K562 (cell line): ENCODE data around the gene ATP2A3. TPM values are rescaled to one million over a fixed set of nuclear protein-coding genes. Genes with fewer than 3 reads are reported as not detected.

ENCODE experiments used
- ATAC-seq: fragments of 200-7000 bp; cut with Tn5 transposase; 3 replicates; pipeline ENCODE4 v1.9.1; 2020; ENCODE audit warnings: moderate library complexity
- BruUV-seq: library from RNA; stranded (reverse); fragments of 400-500 nt; replicated peaks from 2 replicates; lab custom pipeline; 2021; lab: Mats Ljungman, UMichigan
- CTCF ChIA-PET: fragments of 300-600 bp; formaldehyde crosslinking; extraction: SDS; loops from one replicate; lab custom pipeline; 2021; ENCODE audit warnings: low intra/inter-chr PET ratio; lab: Yijun Ruan, JAX
- POLR2A ChIA-PET: fragments of 300-600, 350-650 bp; sonication (Branson Sonifier 250); formaldehyde crosslinking; extraction: SDS; loops from one replicate; lab custom pipeline; 2021; ENCODE audit warnings: antibody characterized with exemption, inconsistent platforms; lab: Yijun Ruan, JAX
- DNase-seq, 4 experiments: peaks; one replicate each; pipeline versions ENCODE4 v3.0.0 to v3.0.0-alpha.2; 2011 to 2018; ENCODE audit warnings: low spot score in 3 of 4, mixed read lengths in 3 of 4; ENCODE audit errors: extremely low read depth in 1 of 4
- FAIRE-seq: peaks from 2 replicates; lab custom pipeline; 2011; peaks lifted over from hg19 to GRCh38; lab: Jason Lieb, UNC
- H2AFZ ChIP-seq: 2 replicates; pipeline ENCODE4 v1.6.0; 2011; ENCODE audit warnings: low read depth, low read length, control low read depth, inconsistent platforms
- H3K27ac ChIP-seq: fragments of 200-600 bp; 3 replicates; pipeline ENCODE4 v1.8.0; 2011; ENCODE audit warnings: low read depth, mild to moderate bottlenecking, control low read depth, inconsistent platforms, low read length, moderate library complexity, mixed read lengths; ENCODE audit errors: extremely low read depth
- H3K27me3 ChIP-seq, 2 experiments: fragments of 300-600 bp in 1 of 2; 2 replicates in 1 of 2; 3 replicates in 1 of 2; pipeline versions ENCODE4 v1.6.0 to v1.8.0; 2011; ENCODE audit warnings: inconsistent platforms in 2 of 2, low read length in 2 of 2, mild to moderate bottlenecking in 1 of 2, mixed read lengths in 1 of 2, moderate library complexity in 1 of 2; ENCODE audit not compliant: control insufficient read depth in 2 of 2, insufficient read depth in 2 of 2
- H3K36me3 ChIP-seq: fragments of 300-600 bp; 3 replicates; pipeline ENCODE4 v1.8.0; 2011; ENCODE audit warnings: mild to moderate bottlenecking, low read length, inconsistent platforms; ENCODE audit not compliant: control insufficient read depth, insufficient read depth
- H3K4me1 ChIP-seq, 2 experiments: fragments of 200-600 bp in 1 of 2; replicated peaks in 1 of 2; 2 replicates in 1 of 2; 3 replicates in 1 of 2; pipeline versions ENCODE4 v1.5.1 to v1.8.0; 2011; ENCODE audit warnings: inconsistent platforms in 2 of 2, low read length in 2 of 2, mild to moderate bottlenecking in 1 of 2, mixed read lengths in 1 of 2, moderate library complexity in 1 of 2; ENCODE audit not compliant: control insufficient read depth in 2 of 2, insufficient read depth in 2 of 2
- H3K4me2 ChIP-seq: 2 replicates; pipeline ENCODE4 v1.6.1; 2011; ENCODE audit warnings: low read length, control low read depth, inconsistent platforms, mixed read lengths; ENCODE audit not compliant: insufficient read depth
- H3K4me3 ChIP-seq: fragments of 200-600 bp; sonication (generic), shearing (Covaris generic); 2 replicates; pipeline ENCODE4 v1.5.1; 2016; ENCODE audit warnings: control low read depth, inconsistent platforms
- H3K79me2 ChIP-seq: fragments of 200-600 bp; 3 replicates; pipeline ENCODE4 v1.8.0; 2011; ENCODE audit warnings: low read length, inconsistent platforms; ENCODE audit not compliant: control insufficient read depth, insufficient read depth
- H3K9ac ChIP-seq, 2 experiments: 2 replicates each; pipeline versions ENCODE4 v1.6.0 to v1.6.1; 2011; ENCODE audit warnings: low read depth in 2 of 2, low read length in 2 of 2, control low read depth in 1 of 2, inconsistent platforms in 1 of 2, mild to moderate bottlenecking in 1 of 2, mixed read lengths in 1 of 2; ENCODE audit not compliant: insufficient read depth in 1 of 2
- H3K9me1 ChIP-seq: one replicate; pipeline ENCODE4 v1.6.0; 2011; ENCODE audit warnings: inconsistent platforms, mild to moderate bottlenecking, low read length, moderate library complexity; ENCODE audit not compliant: control insufficient read depth, insufficient read depth
- H3K9me3 ChIP-seq: replicated peaks from 2 replicates; pipeline ENCODE4 v1.5.1; 2011; ENCODE audit warnings: low read depth, low read length, inconsistent platforms; ENCODE audit not compliant: control insufficient read depth, insufficient read depth
- H4K20me1 ChIP-seq: replicated peaks from 2 replicates; pipeline ENCODE4 v1.6.1; 2011; ENCODE audit warnings: low read length, inconsistent platforms, mixed read lengths; ENCODE audit not compliant: control insufficient read depth, insufficient read depth
- PURB ChIP-seq: sonication (generic); formaldehyde crosslinking; IDR thresholded peaks from 2 replicates; pipeline ENCODE4 v1.9.0; 2021; ENCODE audit warnings: low read depth, mild to moderate bottlenecking, missing genetic modification reagents
- ZNF121 ChIP-seq: sonication (generic); formaldehyde crosslinking; conservative IDR thresholded peaks from 2 replicates; pipeline ENCODE4 v1.8.0; 2022; ENCODE audit warnings: missing genetic modification reagents
- WGBS: fragments of 100-300 bp; shearing (Covaris generic); methylation state at CpG from one replicate; pipeline ENCODE4 v1.1.6; 2016; ENCODE audit warnings: low coverage, mixed read lengths; ENCODE audit not compliant: insufficient coverage; ENCODE audit errors: missing lambda C conversion rate; 5-methylcytosine and 5-hydroxymethylcytosine counted together
- in situ Hi-C: fragments of 300-500 bp; cut with MboI; formaldehyde crosslinking; loops from 4 replicates; pipeline ENCODE4 v1.15.0; 2018; ENCODE audit warnings: inconsistent platforms, mixed read lengths
- intact Hi-C: fragments of 100-400 bp; cut with micrococcal nuclease; formaldehyde crosslinking; loops from 2 replicates; pipeline ENCODE4 v1.14.2; 2022
- polyA plus RNA-seq, 8 experiments: library from polyadenylated mRNA; depleted of rRNA in 4 of 8; stranded (reverse) in 5 of 8; unstranded in 3 of 8; fragments of >200 nt; fragmentation: Nextera tagmentation in 2 of 8; fragmentation: Illumina TruSeq in 1 of 8; extraction: Ambion mirVana in 2 of 8; extraction: Trizol in 1 of 8; gene quantifications; 2 replicates each; pipeline versions ENCODE4 v1.2.1 to v1.2.3, GENCODE V29; 2011 to 2014; ENCODE audit warnings: inconsistent platforms in 1 of 8, missing spikeins in 1 of 8
- total RNA-seq, 7 experiments: library from RNA; depleted of rRNA in 6 of 7; stranded (reverse); fragments of >200 nt in 6 of 7; fragmentation: Illumina TruSeq in 2 of 7; extraction: Trizol in 2 of 7; gene quantifications; 2 replicates each; pipeline versions ENCODE4 v1.2.1 to v1.2.3, GENCODE V29; 2011 to 2021; ENCODE audit warnings: low replicate concordance in 1 of 7

The ATP2A3 gene
- total and polyA plus RNA-seq, 9 of the 15 experiments (the other 6 are each of a cell fraction or from before 2014, with no cell fraction given): 0.65 to 103 (median 31.3) TPM

DNA sequence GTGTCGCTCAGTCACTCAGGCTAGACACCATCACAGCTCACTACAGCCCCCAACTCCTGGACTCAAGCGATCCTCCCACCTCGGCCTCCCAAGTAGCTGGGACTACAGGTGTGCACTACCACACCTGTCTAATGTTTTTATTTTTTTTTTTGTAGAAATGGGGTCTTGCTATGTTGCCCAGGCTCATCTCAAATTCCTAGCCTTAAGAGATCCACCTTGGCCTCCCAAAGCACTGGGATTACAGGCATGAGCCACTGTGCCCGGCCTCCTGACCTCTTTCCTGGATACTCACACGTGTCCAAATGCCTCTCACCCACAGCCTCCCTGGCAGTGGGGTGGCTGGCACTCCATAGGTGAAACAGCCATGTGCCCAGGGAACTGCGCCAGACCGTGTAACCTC, 88.9 kb downstream of the ATP2A3 start:
- ATAC-seq (no peak), DNase-seq (no peak), FAIRE-seq (no peak)
- Histone ChIP-seq H3K27me3 (no peaks in the 10 kb centered on the region), H3K4me1 (peaks cover 5 to 7% of the 10 kb centered on the region in 2 experiments; a peak in 4 of 5 replicates), H3K9ac (no peak overlapping the region), H3K36me3 (peaks cover 45% of the 10 kb centered on the region; the same call in 1 of the 3 replicates), H3K4me2 (no peak overlapping the region), H3K79me2 (no peaks in the 10 kb centered on the region), H4K20me1 (no peaks in the 10 kb centered on the region), H3K9me3 (no peaks in the 10 kb centered on the region), H3K4me3 (no peak overlapping the region), H3K9me1 (no peaks in the 10 kb centered on the region), H2AFZ (no peak overlapping the region), H3K27ac (no peak overlapping the region)
- CTCF ChIA-PET: interaction anchor here (0.6 kb wide), 1 partner anchor 455 kb away, joined by 3 read pairs; no protein-coding TSS in a partner anchor
- intact Hi-C loops (no loop called here), in situ Hi-C loops (no loop called here)
- BruUV-seq: no TSS peak
- POLR2A ChIA-PET: interaction anchor here (0.7 kb wide), 1 partner anchor 18 kb away, joined by 3 read pairs; no protein-coding TSS in a partner anchor
- WGBS: 86% methylated on average over 7 of the region's 7 CpGs
- TF ChIP-seq ZNF121 (CRISPR knock-in tag): peak; percentile 93
- no peak for TF ChIP-seq PURB (CRISPR knock-in tag)

Other genes with a start within 250 kb of the ATP2A3 start
- gene HASPIN, start 240.5 kb downstream of the ATP2A3 start, total RNA-seq (2014; rRNA removed): 12.1 and 14.5 TPM in 2 replicates
- gene HASPIN, start 240.5 kb downstream of the ATP2A3 start, total RNA-seq (2014; rRNA removed; fragmentation: Illumina TruSeq; extraction: Trizol): 10.2 and 10.6 TPM in 2 replicates
- 9.9 and 11.0 TPM in 2 replicates for gene HASPIN, start 240.5 kb downstream of the ATP2A3 start, total RNA-seq (2015; rRNA removed; fragmentation: Illumina TruSeq; extraction: Trizol)
- gene HASPIN, start 240.5 kb downstream of the ATP2A3 start, total RNA-seq (2021): 12.9 and 13.5 TPM in 2 replicates
- gene HASPIN, start 240.5 kb downstream of the ATP2A3 start, polyA plus RNA-seq (2011; rRNA removed): 5.9 and 9.0 TPM in 2 replicates
- gene HASPIN, start 240.5 kb downstream of the ATP2A3 start, polyA plus RNA-seq (2014; fragmentation: Illumina TruSeq; extraction: Trizol): 9.5 and 11.0 TPM in 2 replicates
- under 1 TPM; 0.81 to 0.87 TPM for gene HASPIN, start 240.5 kb downstream of the ATP2A3 start, polyA plus RNA-seq (2014; fragmentation: Nextera tagmentation; extraction: Ambion mirVana)
- 7.1 and 7.2 TPM in 2 replicates for gene HASPIN, start 240.5 kb downstream of the ATP2A3 start, polyA plus RNA-seq (2014; rRNA removed)
- gene ITGAE, start 163.2 kb downstream of the ATP2A3 start, total RNA-seq (2014; rRNA removed): 14.8 and 24.2 TPM in 2 replicates
- gene ITGAE, start 163.2 kb downstream of the ATP2A3 start, total RNA-seq (2014; rRNA removed; fragmentation: Illumina TruSeq; extraction: Trizol): 19.8 and 20.1 TPM in 2 replicates
- gene ITGAE, start 163.2 kb downstream of the ATP2A3 start, total RNA-seq (2015; rRNA removed; fragmentation: Illumina TruSeq; extraction: Trizol): 23.0 and 27.0 TPM in 2 replicates
- 17.0 and 18.5 TPM in 2 replicates for gene ITGAE, start 163.2 kb downstream of the ATP2A3 start, total RNA-seq (2021)
- 45.3 and 49.9 TPM in 2 replicates for gene ITGAE, start 163.2 kb downstream of the ATP2A3 start, polyA plus RNA-seq (2011; rRNA removed)
- gene ITGAE, start 163.2 kb downstream of the ATP2A3 start, polyA plus RNA-seq (2014; fragmentation: Illumina TruSeq; extraction: Trizol): 18.2 and 19.3 TPM in 2 replicates
- 100 to 1,000 TPM; 151 to 160 TPM for gene ITGAE, start 163.2 kb downstream of the ATP2A3 start, polyA plus RNA-seq (2014; fragmentation: Nextera tagmentation; extraction: Ambion mirVana)
- 27.6 and 33.3 TPM in 2 replicates for gene ITGAE, start 163.2 kb downstream of the ATP2A3 start, polyA plus RNA-seq (2014; rRNA removed)
- gene NCBP3, start 118.2 kb downstream of the ATP2A3 start, total RNA-seq (2014; rRNA removed): 11.9 and 13.0 TPM in 2 replicates
- gene NCBP3, start 118.2 kb downstream of the ATP2A3 start, total RNA-seq (2014; rRNA removed; fragmentation: Illumina TruSeq; extraction: Trizol): 20.8 and 21.4 TPM in 2 replicates
- gene NCBP3, start 118.2 kb downstream of the ATP2A3 start, total RNA-seq (2015; rRNA removed; fragmentation: Illumina TruSeq; extraction: Trizol): 15.0 and 17.9 TPM in 2 replicates
- gene NCBP3, start 118.2 kb downstream of the ATP2A3 start, total RNA-seq (2021): 20.5 and 23.7 TPM in 2 replicates
- gene NCBP3, start 118.2 kb downstream of the ATP2A3 start, polyA plus RNA-seq (2011; rRNA removed): 16.7 and 22.0 TPM in 2 replicates
- gene NCBP3, start 118.2 kb downstream of the ATP2A3 start, polyA plus RNA-seq (2014; fragmentation: Illumina TruSeq; extraction: Trizol): 16.6 and 23.0 TPM in 2 replicates
- 1 to 10 TPM; 3.1 to 5.8 TPM for gene NCBP3, start 118.2 kb downstream of the ATP2A3 start, polyA plus RNA-seq (2014; fragmentation: Nextera tagmentation; extraction: Ambion mirVana)
- 25.5 and 26.9 TPM in 2 replicates for gene NCBP3, start 118.2 kb downstream of the ATP2A3 start, polyA plus RNA-seq (2014; rRNA removed)
- 4.9 and 6.2 TPM in 2 replicates for gene CAMKK1, start 71.4 kb downstream of the ATP2A3 start, total RNA-seq (2014; rRNA removed)
- gene CAMKK1, start 71.4 kb downstream of the ATP2A3 start, total RNA-seq (2014; rRNA removed; fragmentation: Illumina TruSeq; extraction: Trizol): 1.7 and 2.2 TPM in 2 replicates
- 4.4 and 4.5 TPM in 2 replicates for gene CAMKK1, start 71.4 kb downstream of the ATP2A3 start, total RNA-seq (2015; rRNA removed; fragmentation: Illumina TruSeq; extraction: Trizol)
- gene CAMKK1, start 71.4 kb downstream of the ATP2A3 start, total RNA-seq (2021): 6.7 and 7.5 TPM in 2 replicates
- gene CAMKK1, start 71.4 kb downstream of the ATP2A3 start, polyA plus RNA-seq (2011; rRNA removed): 5.7 and 6.5 TPM in 2 replicates
- 5.1 and 6.5 TPM in 2 replicates for gene CAMKK1, start 71.4 kb downstream of the ATP2A3 start, polyA plus RNA-seq (2014; fragmentation: Illumina TruSeq; extraction: Trizol)
- under 1 TPM; 0.34 to 0.59 TPM for gene CAMKK1, start 71.4 kb downstream of the ATP2A3 start, polyA plus RNA-seq (2014; fragmentation: Nextera tagmentation; extraction: Ambion mirVana)
- 6.1 and 7.4 TPM in 2 replicates for gene CAMKK1, start 71.4 kb downstream of the ATP2A3 start, polyA plus RNA-seq (2014; rRNA removed)
- 13.3 and 16.0 TPM in 2 replicates for gene P2RX1, start 48.0 kb downstream of the ATP2A3 start, total RNA-seq (2014; rRNA removed)
- 4.9 and 6.8 TPM in 2 replicates for gene P2RX1, start 48.0 kb downstream of the ATP2A3 start, total RNA-seq (2014; rRNA removed; fragmentation: Illumina TruSeq; extraction: Trizol)
- 8.1 and 9.6 TPM in 2 replicates for gene P2RX1, start 48.0 kb downstream of the ATP2A3 start, total RNA-seq (2015; rRNA removed; fragmentation: Illumina TruSeq; extraction: Trizol)
- 15.3 and 20.3 TPM in 2 replicates for gene P2RX1, start 48.0 kb downstream of the ATP2A3 start, total RNA-seq (2021)
- 12.2 and 13.6 TPM in 2 replicates for gene P2RX1, start 48.0 kb downstream of the ATP2A3 start, polyA plus RNA-seq (2011; rRNA removed)
- 10.3 and 17.6 TPM in 2 replicates for gene P2RX1, start 48.0 kb downstream of the ATP2A3 start, polyA plus RNA-seq (2014; fragmentation: Illumina TruSeq; extraction: Trizol)
- gene P2RX1, start 48.0 kb downstream of the ATP2A3 start, polyA plus RNA-seq (2014; fragmentation: Nextera tagmentation; extraction: Ambion mirVana): under 1 TPM; 0.27 to 0.66 TPM
- 18.4 and 18.8 TPM in 2 replicates for gene P2RX1, start 48.0 kb downstream of the ATP2A3 start, polyA plus RNA-seq (2014; rRNA removed)
- gene ZZEF1, start 178.6 kb upstream of the ATP2A3 start, total RNA-seq (2014; rRNA removed): 12.5 and 14.0 TPM in 2 replicates
- 9.8 and 10.5 TPM in 2 replicates for gene ZZEF1, start 178.6 kb upstream of the ATP2A3 start, total RNA-seq (2014; rRNA removed; fragmentation: Illumina TruSeq; extraction: Trizol)
- gene ZZEF1, start 178.6 kb upstream of the ATP2A3 start, total RNA-seq (2015; rRNA removed; fragmentation: Illumina TruSeq; extraction: Trizol): 10.7 and 12.6 TPM in 2 replicates
- gene ZZEF1, start 178.6 kb upstream of the ATP2A3 start, total RNA-seq (2021): 16.5 and 18.5 TPM in 2 replicates
- gene ZZEF1, start 178.6 kb upstream of the ATP2A3 start, polyA plus RNA-seq (2011; rRNA removed): 9.7 and 11.4 TPM in 2 replicates
- gene ZZEF1, start 178.6 kb upstream of the ATP2A3 start, polyA plus RNA-seq (2014; fragmentation: Illumina TruSeq; extraction: Trizol): 9.8 and 11.5 TPM in 2 replicates
- gene ZZEF1, start 178.6 kb upstream of the ATP2A3 start, polyA plus RNA-seq (2014; fragmentation: Nextera tagmentation; extraction: Ambion mirVana): under 1 TPM; 0.34 to 0.51 TPM
- 7.1 and 10.6 TPM in 2 replicates for gene ZZEF1, start 178.6 kb upstream of the ATP2A3 start, polyA plus RNA-seq (2014; rRNA removed)
- 3.9 and 4.5 TPM in 2 replicates for gene CYB5D2, start 178.8 kb upstream of the ATP2A3 start, total RNA-seq (2014; rRNA removed)
- 1.8 TPM in 2 replicates for gene CYB5D2, start 178.8 kb upstream of the ATP2A3 start, total RNA-seq (2014; rRNA removed; fragmentation: Illumina TruSeq; extraction: Trizol)
- gene CYB5D2, start 178.8 kb upstream of the ATP2A3 start, total RNA-seq (2015; rRNA removed; fragmentation: Illumina TruSeq; extraction: Trizol): 2.5 and 3.0 TPM in 2 replicates
- 2.8 TPM in 2 replicates for gene CYB5D2, start 178.8 kb upstream of the ATP2A3 start, total RNA-seq (2021)
- gene CYB5D2, start 178.8 kb upstream of the ATP2A3 start, polyA plus RNA-seq (2011; rRNA removed): 3.2 and 4.1 TPM in 2 replicates
- gene CYB5D2, start 178.8 kb upstream of the ATP2A3 start, polyA plus RNA-seq (2014; fragmentation: Illumina TruSeq; extraction: Trizol): 2.8 and 3.7 TPM in 2 replicates
- gene CYB5D2, start 178.8 kb upstream of the ATP2A3 start, polyA plus RNA-seq (2014; fragmentation: Nextera tagmentation; extraction: Ambion mirVana): 1 to 10 TPM in 1 of 2 experiments, under 1 TPM in 1; 0.99 to 1.4 TPM
- 5.1 and 6.0 TPM in 2 replicates for gene CYB5D2, start 178.8 kb upstream of the ATP2A3 start, polyA plus RNA-seq (2014; rRNA removed)